ENCODE results near the gene MDH1.

MDH1 gene

GRCh38 chr2:63598981-63599380 lies 10.2 kb downstream of the MDH1 start:
- ATAC-seq, result no peak
- no peak for TF ChIP-seq TCF4 (CRISPR knock-in tag; IDR thresholded peaks at IDR 0.05; ENCODE audit: borderline replicate concordance)
- TF ChIP-seq GLIS3 (CRISPR knock-in tag; IDR thresholded peaks at IDR 0.05), result no peak
- TF ChIP-seq, protein P1, sequence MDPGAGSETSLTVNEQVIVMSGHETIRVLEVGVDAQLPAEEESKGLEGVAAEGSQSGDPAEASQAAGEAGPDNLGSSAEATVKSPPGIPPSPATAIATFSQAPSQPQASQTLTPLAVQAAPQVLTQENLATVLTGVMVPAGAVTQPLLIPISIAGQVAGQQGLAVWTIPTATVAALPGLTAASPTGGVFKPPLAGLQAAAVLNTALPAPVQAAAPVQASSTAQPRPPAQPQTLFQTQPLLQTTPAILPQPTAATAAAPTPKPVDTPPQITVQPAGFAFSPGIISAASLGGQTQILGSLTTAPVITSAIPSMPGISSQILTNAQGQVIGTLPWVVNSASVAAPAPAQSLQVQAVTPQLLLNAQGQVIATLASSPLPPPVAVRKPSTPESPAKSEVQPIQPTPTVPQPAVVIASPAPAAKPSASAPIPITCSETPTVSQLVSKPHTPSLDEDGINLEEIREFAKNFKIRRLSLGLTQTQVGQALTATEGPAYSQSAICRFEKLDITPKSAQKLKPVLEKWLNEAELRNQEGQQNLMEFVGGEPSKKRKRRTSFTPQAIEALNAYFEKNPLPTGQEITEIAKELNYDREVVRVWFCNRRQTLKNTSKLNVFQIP (CRISPR knock-in tag; IDR thresholded peaks at IDR 0.05; ENCODE audit: borderline replicate concordance, low read depth), result no peak
- TF ChIP-seq ZNF8 (CRISPR knock-in tag; IDR thresholded peaks at IDR 0.05), result no peak
- no peak for TF ChIP-seq ZFP30 (CRISPR knock-in tag; IDR thresholded peaks at IDR 0.05)
- no peak for TF ChIP-seq ISL1 (CRISPR knock-in tag; IDR thresholded peaks at IDR 0.05)
- no peak for TF ChIP-seq ARNTL (CRISPR knock-in tag; IDR thresholded peaks at IDR 0.05; ENCODE audit: borderline replicate concordance, low read depth)
- TF ChIP-seq BACH2 (CRISPR knock-in tag; IDR thresholded peaks at IDR 0.05; ENCODE audit: borderline replicate concordance), result no peak
- no peak for TF ChIP-seq ESRRG (CRISPR knock-in tag; IDR thresholded peaks at IDR 0.05)
- no peak for TF ChIP-seq CSDC2 (CRISPR knock-in tag; IDR thresholded peaks at IDR 0.05)
- TF ChIP-seq TOX (CRISPR knock-in tag; IDR thresholded peaks at IDR 0.05; ENCODE audit: borderline replicate concordance), result no peak
- no peak for TF ChIP-seq ZC3H10 (CRISPR knock-in tag; IDR thresholded peaks at IDR 0.05)
- TF ChIP-seq PATZ1 (CRISPR knock-in tag; IDR thresholded peaks at IDR 0.05; ENCODE audit: borderline replicate concordance), result no peak

DNA sequence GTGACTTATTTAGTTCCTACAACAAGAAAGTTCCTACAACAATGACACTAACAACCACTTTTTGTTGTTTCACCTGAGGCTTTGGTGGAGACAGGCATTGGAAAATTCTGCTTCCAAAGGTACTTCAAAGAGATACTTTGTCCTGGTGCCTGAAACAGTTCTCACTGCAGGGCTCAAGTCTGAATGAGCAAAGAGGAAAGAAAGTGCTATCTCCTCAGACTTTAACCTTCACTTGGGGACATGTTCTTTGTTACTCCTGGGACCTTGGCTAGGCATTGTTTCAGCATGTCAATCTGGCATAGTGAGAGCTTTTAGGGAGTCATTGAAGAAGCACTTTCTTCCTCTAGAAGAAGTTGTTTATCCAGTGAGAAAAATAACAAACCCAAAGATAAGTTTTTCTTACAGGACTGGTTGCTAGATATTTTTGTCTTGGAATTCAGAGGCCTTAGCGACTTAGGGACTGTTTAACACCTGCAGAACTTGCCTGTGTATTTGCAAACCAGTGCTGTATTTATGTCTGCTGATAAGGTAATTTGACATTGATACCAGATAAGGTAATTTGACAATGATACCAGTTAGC lies 12.2 kb downstream of the MDH1 start:
- no peak for TF ChIP-seq ZNF565 (CRISPR knock-in tag; conservative IDR thresholded peaks at IDR 0.05; ENCODE audit: low read depth)
- TF ChIP-seq ZNF70 (CRISPR knock-in tag; IDR thresholded peaks at IDR 0.05), result no peak
- TF ChIP-seq SNAI2 (CRISPR knock-in tag; IDR thresholded peaks at IDR 0.05), result no peak
- TF ChIP-seq, protein P2, sequence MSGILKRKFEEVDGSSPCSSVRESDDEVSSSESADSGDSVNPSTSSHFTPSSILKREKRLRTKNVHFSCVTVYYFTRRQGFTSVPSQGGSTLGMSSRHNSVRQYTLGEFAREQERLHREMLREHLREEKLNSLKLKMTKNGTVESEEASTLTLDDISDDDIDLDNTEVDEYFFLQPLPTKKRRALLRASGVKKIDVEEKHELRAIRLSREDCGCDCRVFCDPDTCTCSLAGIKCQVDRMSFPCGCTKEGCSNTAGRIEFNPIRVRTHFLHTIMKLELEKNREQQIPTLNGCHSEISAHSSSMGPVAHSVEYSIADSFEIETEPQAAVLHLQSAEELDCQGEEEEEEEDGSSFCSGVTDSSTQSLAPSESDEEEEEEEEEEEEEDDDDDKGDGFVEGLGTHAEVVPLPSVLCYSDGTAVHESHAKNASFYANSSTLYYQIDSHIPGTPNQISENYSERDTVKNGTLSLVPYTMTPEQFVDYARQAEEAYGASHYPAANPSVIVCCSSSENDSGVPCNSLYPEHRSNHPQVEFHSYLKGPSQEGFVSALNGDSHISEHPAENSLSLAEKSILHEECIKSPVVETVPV (CRISPR knock-in tag; IDR thresholded peaks at IDR 0.05), result no peak
- TF ChIP-seq, protein P3, sequence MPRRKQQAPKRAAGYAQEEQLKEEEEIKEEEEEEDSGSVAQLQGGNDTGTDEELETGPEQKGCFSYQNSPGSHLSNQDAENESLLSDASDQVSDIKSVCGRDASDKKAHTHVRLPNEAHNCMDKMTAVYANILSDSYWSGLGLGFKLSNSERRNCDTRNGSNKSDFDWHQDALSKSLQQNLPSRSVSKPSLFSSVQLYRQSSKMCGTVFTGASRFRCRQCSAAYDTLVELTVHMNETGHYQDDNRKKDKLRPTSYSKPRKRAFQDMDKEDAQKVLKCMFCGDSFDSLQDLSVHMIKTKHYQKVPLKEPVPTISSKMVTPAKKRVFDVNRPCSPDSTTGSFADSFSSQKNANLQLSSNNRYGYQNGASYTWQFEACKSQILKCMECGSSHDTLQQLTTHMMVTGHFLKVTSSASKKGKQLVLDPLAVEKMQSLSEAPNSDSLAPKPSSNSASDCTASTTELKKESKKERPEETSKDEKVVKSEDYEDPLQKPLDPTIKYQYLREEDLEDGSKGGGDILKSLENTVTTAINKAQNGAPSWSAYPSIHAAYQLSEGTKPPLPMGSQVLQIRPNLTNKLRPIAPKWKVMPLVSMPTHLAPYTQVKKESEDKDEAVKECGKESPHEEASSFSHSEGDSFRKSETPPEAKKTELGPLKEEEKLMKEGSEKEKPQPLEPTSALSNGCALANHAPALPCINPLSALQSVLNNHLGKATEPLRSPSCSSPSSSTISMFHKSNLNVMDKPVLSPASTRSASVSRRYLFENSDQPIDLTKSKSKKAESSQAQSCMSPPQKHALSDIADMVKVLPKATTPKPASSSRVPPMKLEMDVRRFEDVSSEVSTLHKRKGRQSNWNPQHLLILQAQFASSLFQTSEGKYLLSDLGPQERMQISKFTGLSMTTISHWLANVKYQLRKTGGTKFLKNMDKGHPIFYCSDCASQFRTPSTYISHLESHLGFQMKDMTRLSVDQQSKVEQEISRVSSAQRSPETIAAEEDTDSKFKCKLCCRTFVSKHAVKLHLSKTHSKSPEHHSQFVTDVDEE (CRISPR knock-in tag; IDR thresholded peaks at IDR 0.05), result no peak
- no peak for TF ChIP-seq TCF4 (CRISPR knock-in tag; IDR thresholded peaks at IDR 0.05; ENCODE audit: borderline replicate concordance)
- no peak for TF ChIP-seq ISL1 (CRISPR knock-in tag; IDR thresholded peaks at IDR 0.05)
- no peak for TF ChIP-seq RARB (CRISPR knock-in tag; IDR thresholded peaks at IDR 0.05)
- TF ChIP-seq, protein P1 (CRISPR knock-in tag; IDR thresholded peaks at IDR 0.05; ENCODE audit: borderline replicate concordance, low read depth), result no peak
- TF ChIP-seq ZNF8 (CRISPR knock-in tag; IDR thresholded peaks at IDR 0.05), result no peak
- no peak for TF ChIP-seq ESRRG (CRISPR knock-in tag; IDR thresholded peaks at IDR 0.05)
- TF ChIP-seq BACH2 (CRISPR knock-in tag; IDR thresholded peaks at IDR 0.05; ENCODE audit: borderline replicate concordance), result no peak
- TF ChIP-seq CREB5 (CRISPR knock-in tag; IDR thresholded peaks at IDR 0.05; ENCODE audit: low read depth), result no peak
- TF ChIP-seq OSR1 (CRISPR knock-in tag; IDR thresholded peaks at IDR 0.05), result no peak
- TF ChIP-seq ARNTL (CRISPR knock-in tag; IDR thresholded peaks at IDR 0.05; ENCODE audit: borderline replicate concordance, low read depth), result no peak
- TF ChIP-seq PPARA (CRISPR knock-in tag; IDR thresholded peaks at IDR 0.05; ENCODE audit: borderline replicate concordance), result no peak
- TF ChIP-seq GLIS3 (CRISPR knock-in tag; IDR thresholded peaks at IDR 0.05), result no peak
- ATAC-seq, result no peak

Measured in SK-N-SH treated with all-trans-retinoic acid at 6 μM for 48 hours (cell line).